HTR-8/SVneo (cell line): ENCODE results near the gene SHE.
A peak's percentile ranks its signal among the peaks of the same experiment; 100 is the strongest.

Source experiments
- DNase-seq: peaks from one replicate; pipeline ENCODE4 v3.0.0; 2011; ENCODE audit warnings: low spot score, mixed read lengths; ENCODE audit not compliant: insufficient read length
- FAIRE-seq: peaks from 2 replicates; lab custom pipeline; 2011; peaks lifted over from hg19 to GRCh38; lab: Jason Lieb, UNC

The SHE gene

GRCh38 chr1:154454386-154455120, 47.7 kb downstream of the SHE start:
- DNase-seq, result no peak
- no peak for FAIRE-seq

- peak; percentile 39 for DNase-seq
- no peak for FAIRE-seq
These were observed 48.4 kb downstream of the SHE start for GRCh38 chr1:154453574-154454352.

GRCh38 chr1:154453161-154453560, 49.1 kb downstream of the SHE start:
- FAIRE-seq (no peak), DNase-seq (no peak)

- DNase-seq (no peak), FAIRE-seq (no peak)
These were observed 53.8 kb downstream of the SHE start for GRCh38 chr1:154448331-154448811.

GRCh38 chr1:154446789-154447188, 55.4 kb downstream of the SHE start:
- DNase-seq (no peak), FAIRE-seq (no peak)

GRCh38 chr1:154446292-154446691, 55.9 kb downstream of the SHE start:
- DNase-seq (peak; percentile 74), FAIRE-seq (no peak)

- FAIRE-seq (no peak), DNase-seq (peak; percentile 62)
These were observed 57.2 kb downstream of the SHE start for GRCh38 chr1:154445040-154445472.

- DNase-seq (no peak), FAIRE-seq (no peak)
These were observed 58.8 kb downstream of the SHE start for GRCh38 chr1:154443274-154444013.

GRCh38 chr1:154442006-154442740, 60.0 kb downstream of the SHE start:
- FAIRE-seq, result no peak

GRCh38 chr1:154441241-154441888, 60.8 kb downstream of the SHE start:
- no peak for FAIRE-seq
- DNase-seq, result no peak

More at GRCh38 chr1:154442006-154442740, 60.0 kb downstream of the SHE start:
- peak; percentile 73 for DNase-seq

- no peak for FAIRE-seq
These were observed 62.0 kb downstream of the SHE start for GRCh38 chr1:154440036-154440804.

GRCh38 chr1:154436433-154436832, 65.8 kb downstream of the SHE start:
- FAIRE-seq, result no peak
- DNase-seq, result no peak

More at GRCh38 chr1:154440036-154440804, 62.0 kb downstream of the SHE start:
- no peak for DNase-seq

GRCh38 chr1:154435599-154436200, 66.5 kb downstream of the SHE start:
- DNase-seq (no peak), FAIRE-seq (no peak)

GRCh38 chr1:154434346-154435085, 67.7 kb downstream of the SHE start:
- FAIRE-seq (no peak), DNase-seq (no peak)

GRCh38 chr1:154433161-154433764, 68.9 kb downstream of the SHE start:
- DNase-seq (no peak), FAIRE-seq (no peak)

GRCh38 chr1:154431586-154432373, 70.4 kb downstream of the SHE start:
- DNase-seq, result peak; percentile 60
- FAIRE-seq, result peak; percentile 81
